ENCODE data around the gene SLC16A2.

- TF ChIP-seq, protein P1, sequence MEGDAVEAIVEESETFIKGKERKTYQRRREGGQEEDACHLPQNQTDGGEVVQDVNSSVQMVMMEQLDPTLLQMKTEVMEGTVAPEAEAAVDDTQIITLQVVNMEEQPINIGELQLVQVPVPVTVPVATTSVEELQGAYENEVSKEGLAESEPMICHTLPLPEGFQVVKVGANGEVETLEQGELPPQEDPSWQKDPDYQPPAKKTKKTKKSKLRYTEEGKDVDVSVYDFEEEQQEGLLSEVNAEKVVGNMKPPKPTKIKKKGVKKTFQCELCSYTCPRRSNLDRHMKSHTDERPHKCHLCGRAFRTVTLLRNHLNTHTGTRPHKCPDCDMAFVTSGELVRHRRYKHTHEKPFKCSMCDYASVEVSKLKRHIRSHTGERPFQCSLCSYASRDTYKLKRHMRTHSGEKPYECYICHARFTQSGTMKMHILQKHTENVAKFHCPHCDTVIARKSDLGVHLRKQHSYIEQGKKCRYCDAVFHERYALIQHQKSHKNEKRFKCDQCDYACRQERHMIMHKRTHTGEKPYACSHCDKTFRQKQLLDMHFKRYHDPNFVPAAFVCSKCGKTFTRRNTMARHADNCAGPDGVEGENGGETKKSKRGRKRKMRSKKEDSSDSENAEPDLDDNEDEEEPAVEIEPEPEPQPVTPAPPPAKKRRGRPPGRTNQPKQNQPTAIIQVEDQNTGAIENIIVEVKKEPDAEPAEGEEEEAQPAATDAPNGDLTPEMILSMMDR (IDR thresholded peaks at IDR 0.05; ENCODE audit: low read depth, low read length) = no peak
- TF ChIP-seq EZH2phosphoT487 (IDR thresholded peaks at IDR 0.05; ENCODE audit: low read depth) = no peak
Measured at GRCh38 chrX:74510401-74510800, 89.1 kb downstream of the SLC16A2 start.

All from OCI-LY3 (cell line).